Measurements from ENCODE around the gene PHACTR3. TPM values are rescaled to one million over a fixed set of nuclear protein-coding genes. Genes with fewer than 3 reads are reported as not detected.

Gene PHACTR3
- total RNA-seq, 1 experiment from 2014 or later = not detected

DNA sequence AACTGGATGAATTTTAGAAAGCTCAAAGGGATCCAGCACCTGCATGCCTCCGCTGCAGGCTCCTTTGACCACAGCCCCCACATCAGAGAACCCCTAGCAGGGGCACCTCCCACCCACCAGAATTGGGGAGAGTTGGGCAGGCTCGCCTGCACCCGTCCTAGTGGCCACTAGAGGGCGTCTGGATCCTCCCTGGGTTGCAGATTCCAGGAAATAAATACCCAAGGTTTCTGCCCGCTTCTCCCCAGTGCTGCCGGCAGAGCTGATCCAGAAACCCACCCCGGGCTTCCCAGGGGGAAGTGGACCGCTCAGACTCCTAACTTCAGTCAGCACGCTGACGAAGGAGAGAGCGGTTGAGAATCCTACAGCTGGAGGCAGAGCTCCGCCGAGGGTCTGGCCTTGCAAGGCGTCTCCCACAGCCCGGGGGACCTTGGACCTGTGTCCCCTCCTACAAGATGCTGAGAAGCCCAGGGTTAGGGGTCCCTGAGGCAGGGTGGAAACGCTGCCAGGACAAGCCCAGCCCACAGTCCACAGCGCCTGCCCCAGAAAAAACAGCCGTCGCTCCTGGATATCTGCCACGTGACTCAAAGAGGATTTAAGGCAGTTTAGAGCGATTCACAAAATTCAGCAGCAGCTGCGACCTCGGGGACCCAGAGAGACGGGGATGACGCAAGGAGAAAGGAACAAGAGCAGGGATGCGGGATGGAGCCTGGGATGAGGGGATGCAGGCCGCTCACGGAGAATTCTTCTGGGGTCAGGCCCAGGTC, 32.6 kb upstream of the PHACTR3 start:
- Histone ChIP-seq H3K36me3 (ENCODE audit: control insufficient read depth in 1 of 2, insufficient read depth in 2 of 2, low read length in 2 of 2) (no peaks in the 10 kb centered on the region), H3K27me3 (ENCODE audit: insufficient read depth, low read length) (0 out of 2 replicates have a peak, but pooled peaks cover 6% of the 10 kb centered on the region), H3K9me2 (ENCODE audit: insufficient read depth) (no peaks in the 10 kb centered on the region), H3K79me2 (ENCODE audit: insufficient read depth, low read length) (no peaks in the 10 kb centered on the region), H3K4me1 (ENCODE audit: control insufficient read depth in 1 of 2, insufficient read depth in 2 of 2, low read length in 2 of 2) (0 out of 4 replicates have a peak, but pooled peaks cover 0 to 2% of the 10 kb centered on the region in 2 experiments), H4K20me1 (ENCODE audit: insufficient read depth) (no peaks in the 10 kb centered on the region), H3K4me2 (ENCODE audit: low read length) (peak overlapping the region; percentile 27; the same call in 1 of the 2 replicates), H2AFZ (ENCODE audit: low read depth, low read length, poor library complexity, severe bottlenecking) (peak overlapping the region; percentile 65), H3K9ac (ENCODE audit: low read length) (no peak overlapping the region), H3K27ac (ENCODE audit: low read depth, low read length) (no peak overlapping the region), H3K4me3 (replicated peaks in 1 of 2; ENCODE audit: low read depth in 1 of 2, low read length in 2 of 2) (no peak overlapping the region), H3K9me3 (ENCODE audit: control insufficient read depth in 1 of 2, insufficient read depth in 1 of 2, low read depth in 1 of 2, low read length in 2 of 2) (no peaks in the 10 kb centered on the region)
- ATAC-seq (peak; percentile 88), DNase-seq (ENCODE audit: low read depth, low spot score) (peak; percentile 12)
- intact Hi-C loops (cut with micrococcal nuclease) = loop anchor here (1.0 kb wide), 1 partner anchor 180 kb away; no protein-coding TSS in a partner anchor
- CTCF ChIA-PET = interaction anchor here (0.9 to 2.6 kb wide), 3 partner anchors 9 to 57 kb away, joined by 3 to 14 read pairs (median 8); no protein-coding TSS in a partner anchor
- RAD21 ChIA-PET (ENCODE audit: low non-redundant PET in 1 of 2, low total read pairs in 2 of 2, uncharacterized antibody in 2 of 2, unreplicated experiment in 2 of 2) = no interaction called here
- POLR2A ChIA-PET = no interaction called here
- no peak for TF ChIP-seq FOSL1 (IDR thresholded peaks at IDR 0.05; ENCODE audit: low read depth)
- TF ChIP-seq YY1 (IDR thresholded peaks at IDR 0.05; ENCODE audit: extremely low read depth, insufficient replicate concordance, low read depth, low read length) = no peak
- no peak for TF ChIP-seq ZNF274 (IDR thresholded peaks at IDR 0.05; ENCODE audit: low read depth, low read length)
- TF ChIP-seq SRF (IDR thresholded peaks at IDR 0.05; ENCODE audit: low read depth) = no peak
- TF ChIP-seq, protein P1, sequence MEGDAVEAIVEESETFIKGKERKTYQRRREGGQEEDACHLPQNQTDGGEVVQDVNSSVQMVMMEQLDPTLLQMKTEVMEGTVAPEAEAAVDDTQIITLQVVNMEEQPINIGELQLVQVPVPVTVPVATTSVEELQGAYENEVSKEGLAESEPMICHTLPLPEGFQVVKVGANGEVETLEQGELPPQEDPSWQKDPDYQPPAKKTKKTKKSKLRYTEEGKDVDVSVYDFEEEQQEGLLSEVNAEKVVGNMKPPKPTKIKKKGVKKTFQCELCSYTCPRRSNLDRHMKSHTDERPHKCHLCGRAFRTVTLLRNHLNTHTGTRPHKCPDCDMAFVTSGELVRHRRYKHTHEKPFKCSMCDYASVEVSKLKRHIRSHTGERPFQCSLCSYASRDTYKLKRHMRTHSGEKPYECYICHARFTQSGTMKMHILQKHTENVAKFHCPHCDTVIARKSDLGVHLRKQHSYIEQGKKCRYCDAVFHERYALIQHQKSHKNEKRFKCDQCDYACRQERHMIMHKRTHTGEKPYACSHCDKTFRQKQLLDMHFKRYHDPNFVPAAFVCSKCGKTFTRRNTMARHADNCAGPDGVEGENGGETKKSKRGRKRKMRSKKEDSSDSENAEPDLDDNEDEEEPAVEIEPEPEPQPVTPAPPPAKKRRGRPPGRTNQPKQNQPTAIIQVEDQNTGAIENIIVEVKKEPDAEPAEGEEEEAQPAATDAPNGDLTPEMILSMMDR (IDR thresholded peaks at IDR 0.05 in 2 of 3, conservative IDR thresholded peaks at IDR 0.05 in 1 of 3; ENCODE audit: borderline replicate concordance in 1 of 3, insufficient read depth in 1 of 3, low read depth in 2 of 3, low read length in 2 of 3) = peak; percentile 43 to 95 (median 94); a peak in 4 of 6 replicates
- TF ChIP-seq ATF3 (IDR thresholded peaks at IDR 0.05) = no peak
- TF ChIP-seq RAD21 (IDR thresholded peaks at IDR 0.05; ENCODE audit: low read depth) = peak; percentile 48
- no TSS peak for BruUV-seq (replicated peaks)

Data from HCT116 (cell line).